ENCODE results near the gene GRIN3B.

GRIN3B gene

GRCh38 chr19:1017906-1018305, 17.7 kb downstream of the GRIN3B start:
- H2AFZ ChIP-seq (ENCODE audit: insufficient read depth, low read length, poor library complexity) = peak overlapping the region; percentile 8
- no peaks in the 10 kb centered on the region for H3K27me3 ChIP-seq (ENCODE audit: insufficient read depth, low read length)
- H3K14ac ChIP-seq (ENCODE audit: low read length) = no peak overlapping the region
- no CpG with 5 or more reads among the region's 9 CpGs for WGBS (ENCODE audit: extremely low coverage, insufficient coverage, insufficient read length)
- no peak overlapping the region for H3K4me2 ChIP-seq (ENCODE audit: low read length)
- H3K36me3 ChIP-seq (ENCODE audit: control insufficient read depth in 1 of 2, insufficient read depth in 2 of 2, low read length in 2 of 2) = peaks cover 22 to 39% of the 10 kb centered on the region in 2 experiments
- H3K18ac ChIP-seq (ENCODE audit: low read length) = no peak overlapping the region
- no peak overlapping the region for H2BK12ac ChIP-seq (ENCODE audit: low read length)
- no peak overlapping the region for H2AK5ac ChIP-seq (ENCODE audit: low read length)
- H3K23ac ChIP-seq (ENCODE audit: low read length) = no peak overlapping the region
- H4K91ac ChIP-seq (ENCODE audit: low read depth, low read length) = no peak overlapping the region
- H3K79me2 ChIP-seq (ENCODE audit: control insufficient read depth, insufficient read depth, low read length, poor library complexity) = peaks cover 48% of the 10 kb centered on the region
- no peak overlapping the region for H3K4me3 ChIP-seq (ENCODE audit: low read depth, low read length)
- no peak overlapping the region for H4K8ac ChIP-seq (ENCODE audit: low read depth, low read length)
- H3K4ac ChIP-seq (ENCODE audit: low read depth, low read length) = peak overlapping the region; percentile 44
- H3K9ac ChIP-seq (ENCODE audit: low read length) = no peak overlapping the region
- no peak for DNase-seq
- peaks cover 9% of the 10 kb centered on the region for H3K79me1 ChIP-seq (ENCODE audit: low read length)
- peaks cover 28 to 41% of the 10 kb centered on the region in 2 experiments for H3K4me1 ChIP-seq (ENCODE audit: control insufficient read depth in 1 of 2, insufficient read depth in 2 of 2, low read length in 2 of 2)
- no peak overlapping the region for H3K27ac ChIP-seq (ENCODE audit: low read depth, low read length)
- no peaks in the 10 kb centered on the region for H3K9me3 ChIP-seq (ENCODE audit: insufficient read depth, low read depth, low read length)
- H4K12ac ChIP-seq (ENCODE audit: low read depth, low read length) = no peak overlapping the region
- no peak overlapping the region for H2BK120ac ChIP-seq (ENCODE audit: insufficient read depth, low read length, poor library complexity)
- no peak overlapping the region for H2BK5ac ChIP-seq (ENCODE audit: low read depth, low read length, poor library complexity)

DNA sequence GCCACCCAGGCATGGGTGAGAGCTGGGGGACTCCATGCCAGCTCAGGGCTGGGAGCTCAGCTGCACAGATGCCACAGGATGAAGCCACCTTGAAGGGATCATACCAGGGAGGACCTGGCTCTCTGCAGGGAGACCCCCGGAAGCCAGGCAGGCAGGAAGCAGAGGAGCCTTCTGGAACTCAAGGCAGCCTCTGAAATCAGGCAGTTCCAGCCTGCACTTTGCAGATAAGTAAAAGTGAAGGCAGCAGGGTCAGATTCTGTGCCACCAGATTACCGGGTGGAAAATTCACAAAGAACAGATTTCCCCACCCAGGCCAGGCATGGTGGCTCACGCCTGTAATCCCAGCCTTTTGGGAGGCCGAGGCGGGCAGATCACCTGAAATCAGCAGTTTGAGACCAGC, 18.2 kb downstream of the GRIN3B start:
- Histone ChIP-seq H3K14ac (ENCODE audit: low read length) (no peak overlapping the region), H3K18ac (ENCODE audit: low read length) (no peak overlapping the region), H3K4me3 (ENCODE audit: low read depth, low read length) (no peak overlapping the region), H3K79me1 (ENCODE audit: low read length) (peaks cover 9% of the 10 kb centered on the region), H3K23ac (ENCODE audit: low read length) (no peak overlapping the region), H2BK5ac (ENCODE audit: low read depth, low read length, poor library complexity) (no peak overlapping the region), H3K27ac (ENCODE audit: low read depth, low read length) (no peak overlapping the region), H3K36me3 (ENCODE audit: control insufficient read depth in 1 of 2, insufficient read depth in 2 of 2, low read length in 2 of 2) (peaks cover 17 to 34% of the 10 kb centered on the region in 2 experiments), H3K4ac (ENCODE audit: low read depth, low read length) (peak overlapping the region; percentile 44), H2BK120ac (ENCODE audit: insufficient read depth, low read length, poor library complexity) (no peak overlapping the region), H4K12ac (ENCODE audit: low read depth, low read length) (no peak overlapping the region), H2AK5ac (ENCODE audit: low read length) (no peak overlapping the region), H3K4me2 (ENCODE audit: low read length) (no peak overlapping the region), H3K27me3 (ENCODE audit: insufficient read depth, low read length) (no peaks in the 10 kb centered on the region), H4K91ac (ENCODE audit: low read depth, low read length) (no peak overlapping the region), H3K79me2 (ENCODE audit: control insufficient read depth, insufficient read depth, low read length, poor library complexity) (peaks cover 48% of the 10 kb centered on the region), H2AFZ (ENCODE audit: insufficient read depth, low read length, poor library complexity) (no peak overlapping the region), H2BK12ac (ENCODE audit: low read length) (no peak overlapping the region), H4K8ac (ENCODE audit: low read depth, low read length) (no peak overlapping the region), H3K9ac (ENCODE audit: low read length) (no peak overlapping the region), H3K9me3 (ENCODE audit: insufficient read depth, low read depth, low read length) (no peaks in the 10 kb centered on the region), H3K4me1 (ENCODE audit: control insufficient read depth in 1 of 2, insufficient read depth in 2 of 2, low read length in 2 of 2) (peaks cover 28 to 41% of the 10 kb centered on the region in 2 experiments)
- no peak for DNase-seq
- no CpG with 5 or more reads among the region's 5 CpGs for WGBS (ENCODE audit: extremely low coverage, insufficient coverage, insufficient read length)

DNA sequence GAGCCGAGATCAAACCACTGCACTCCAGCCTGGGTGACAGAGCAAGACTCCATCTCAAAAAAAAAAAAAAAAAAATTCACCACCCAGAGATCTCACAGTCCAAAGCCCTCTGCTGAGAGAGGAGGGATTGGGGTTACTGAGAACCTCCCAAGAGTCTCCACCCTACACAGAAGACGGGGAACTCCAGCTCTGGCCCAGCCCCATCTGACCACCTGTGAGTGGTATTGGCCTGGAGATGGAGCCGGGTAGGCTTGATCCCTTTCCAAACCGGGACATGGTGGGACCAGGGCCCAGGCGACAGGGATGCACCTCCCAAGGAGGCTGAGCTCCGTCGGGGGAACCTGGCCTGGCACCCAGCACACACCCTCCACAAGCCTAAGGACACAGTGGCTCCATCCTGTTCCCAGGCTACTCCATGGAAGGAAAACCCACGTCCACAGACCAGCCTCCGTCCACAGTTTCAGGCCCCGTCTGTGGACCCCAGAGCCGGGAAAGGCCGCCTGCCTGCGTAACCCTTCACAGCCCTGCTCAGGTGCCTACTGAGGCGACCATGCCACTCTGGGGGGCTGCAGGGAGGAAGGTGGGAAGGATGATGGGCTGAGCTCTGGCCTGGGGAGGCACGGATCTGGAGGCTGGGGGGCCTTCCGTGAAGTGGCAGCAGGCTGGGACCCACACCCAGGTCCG, 18.9 kb downstream of the GRIN3B start:
- H3K4me2 ChIP-seq (ENCODE audit: low read length) = peak overlapping the region; percentile 6
- H3K9ac ChIP-seq (ENCODE audit: low read length) = no peak overlapping the region
- no peak overlapping the region for H3K18ac ChIP-seq (ENCODE audit: low read length)
- H3K27ac ChIP-seq (ENCODE audit: low read depth, low read length) = no peak overlapping the region
- H3K4ac ChIP-seq (ENCODE audit: low read depth, low read length) = peak overlapping the region; percentile 94
- no peak overlapping the region for H2AFZ ChIP-seq (ENCODE audit: insufficient read depth, low read length, poor library complexity)
- H4K8ac ChIP-seq (ENCODE audit: low read depth, low read length) = no peak overlapping the region
- H2BK12ac ChIP-seq (ENCODE audit: low read length) = no peak overlapping the region
- H3K36me3 ChIP-seq (ENCODE audit: control insufficient read depth in 1 of 2, insufficient read depth in 2 of 2, low read length in 2 of 2) = peaks cover 10 to 28% of the 10 kb centered on the region in 2 experiments
- no peak overlapping the region for H2BK5ac ChIP-seq (ENCODE audit: low read depth, low read length, poor library complexity)
- H2BK120ac ChIP-seq (ENCODE audit: insufficient read depth, low read length, poor library complexity) = no peak overlapping the region
- H3K4me3 ChIP-seq (ENCODE audit: low read depth, low read length) = no peak overlapping the region
- no peak overlapping the region for H3K23ac ChIP-seq (ENCODE audit: low read length)
- WGBS (ENCODE audit: extremely low coverage, insufficient coverage, insufficient read length) = no CpG with 5 or more reads among the region's 17 CpGs
- no peaks in the 10 kb centered on the region for H3K9me3 ChIP-seq (ENCODE audit: insufficient read depth, low read depth, low read length)
- H4K12ac ChIP-seq (ENCODE audit: low read depth, low read length) = no peak overlapping the region
- H2AK5ac ChIP-seq (ENCODE audit: low read length) = no peak overlapping the region
- peaks cover 28 to 41% of the 10 kb centered on the region in 2 experiments for H3K4me1 ChIP-seq (ENCODE audit: control insufficient read depth in 1 of 2, insufficient read depth in 2 of 2, low read length in 2 of 2)
- H3K79me2 ChIP-seq (ENCODE audit: control insufficient read depth, insufficient read depth, low read length, poor library complexity) = peaks cover 48% of the 10 kb centered on the region
- no peak overlapping the region for H4K91ac ChIP-seq (ENCODE audit: low read depth, low read length)
- H3K79me1 ChIP-seq (ENCODE audit: low read length) = peaks cover 9% of the 10 kb centered on the region
- H3K27me3 ChIP-seq (ENCODE audit: insufficient read depth, low read length) = no peaks in the 10 kb centered on the region
- DNase-seq = no peak
- no peak overlapping the region for H3K14ac ChIP-seq (ENCODE audit: low read length)

DNA sequence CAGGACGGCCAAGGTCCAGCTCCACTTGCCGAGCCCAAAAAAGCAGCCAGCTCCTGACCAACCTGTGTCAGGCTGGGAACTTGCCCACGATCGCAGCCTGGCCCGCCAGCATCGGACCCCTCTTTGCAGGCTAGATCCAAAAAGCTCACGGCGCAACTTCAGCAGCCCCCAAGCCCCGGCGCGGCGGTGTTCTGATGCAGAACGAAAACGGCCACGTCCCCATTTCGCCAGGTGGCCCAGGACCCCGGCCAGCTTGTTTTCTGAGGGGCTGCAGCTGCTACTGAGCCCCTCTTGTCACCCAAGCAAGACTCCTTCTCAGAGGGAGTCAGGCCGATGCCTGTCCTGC, 19.4 kb downstream of the GRIN3B start:
- Histone ChIP-seq H4K12ac (ENCODE audit: low read depth, low read length) (no peak overlapping the region), H3K4me2 (ENCODE audit: low read length) (peak overlapping the region; percentile 74), H3K27me3 (ENCODE audit: insufficient read depth, low read length) (no peaks in the 10 kb centered on the region), H3K4me3 (ENCODE audit: low read depth, low read length) (peak overlapping the region; percentile 85), H3K79me1 (ENCODE audit: low read length) (peaks cover 9% of the 10 kb centered on the region), H3K36me3 (ENCODE audit: control insufficient read depth in 1 of 2, insufficient read depth in 2 of 2, low read length in 2 of 2) (peaks cover 6 to 23% of the 10 kb centered on the region in 2 experiments), H4K91ac (ENCODE audit: low read depth, low read length) (no peak overlapping the region), H2BK5ac (ENCODE audit: low read depth, low read length, poor library complexity) (no peak overlapping the region), H3K4me1 (ENCODE audit: control insufficient read depth in 1 of 2, insufficient read depth in 2 of 2, low read length in 2 of 2) (peaks cover 28 to 41% of the 10 kb centered on the region in 2 experiments), H3K27ac (ENCODE audit: low read depth, low read length) (no peak overlapping the region), H3K18ac (ENCODE audit: low read length) (no peak overlapping the region), H2BK120ac (ENCODE audit: insufficient read depth, low read length, poor library complexity) (no peak overlapping the region), H3K79me2 (ENCODE audit: control insufficient read depth, insufficient read depth, low read length, poor library complexity) (peaks cover 48% of the 10 kb centered on the region), H4K8ac (ENCODE audit: low read depth, low read length) (no peak overlapping the region), H3K23ac (ENCODE audit: low read length) (no peak overlapping the region), H3K14ac (ENCODE audit: low read length) (no peak overlapping the region), H3K9ac (ENCODE audit: low read length) (no peak overlapping the region), H2AFZ (ENCODE audit: insufficient read depth, low read length, poor library complexity) (no peak overlapping the region), H2AK5ac (ENCODE audit: low read length) (no peak overlapping the region), H3K4ac (ENCODE audit: low read depth, low read length) (peak overlapping the region; percentile 94), H3K9me3 (ENCODE audit: insufficient read depth, low read depth, low read length) (no peaks in the 10 kb centered on the region), H2BK12ac (ENCODE audit: low read length) (no peak overlapping the region)
- DNase-seq = no peak
- WGBS (ENCODE audit: extremely low coverage, insufficient coverage, insufficient read length) = no CpG with 5 or more reads among the region's 18 CpGs

All from trophoblast cell (in vitro differentiated cells and primary cell).